ENCODE data around the gene LSM4.
A peak's percentile ranks its signal among the peaks of the same experiment; 100 is the strongest.

Gene LSM4

DNA sequence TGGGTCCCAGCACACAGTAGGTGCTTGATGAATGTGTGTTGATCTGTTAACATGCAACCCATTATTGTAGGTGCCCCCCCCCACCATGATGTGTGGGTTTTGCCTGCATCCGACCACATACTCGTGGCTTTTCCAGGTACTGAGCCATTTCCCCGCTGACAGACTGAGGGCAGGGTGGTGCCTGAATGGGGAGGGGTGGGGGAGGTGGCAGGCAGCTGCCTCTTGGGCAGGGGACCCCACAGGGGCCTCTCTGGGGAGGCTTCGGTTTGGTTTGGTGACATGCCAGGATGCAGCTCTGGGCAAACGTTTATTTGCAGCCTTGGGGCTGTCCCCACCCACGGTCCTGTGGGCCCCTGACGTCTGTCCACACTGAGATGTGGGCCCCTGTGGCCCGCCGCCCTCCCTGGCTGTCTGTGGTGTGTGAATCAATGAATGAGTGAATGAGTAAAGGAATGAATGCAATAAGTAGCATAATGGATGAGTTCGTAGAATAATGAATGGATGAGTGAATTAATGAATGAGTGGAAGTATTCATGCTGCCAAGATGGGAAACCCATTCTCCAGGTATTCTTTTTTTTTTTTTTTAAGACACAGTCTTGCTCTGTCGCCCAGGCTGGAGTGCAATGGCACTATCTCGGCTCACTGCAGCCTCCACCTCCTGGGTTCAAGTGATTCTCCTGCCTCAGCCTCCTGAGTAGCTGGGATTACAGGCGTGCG, 32.4 kb downstream of the LSM4 start:
- no peak for DNase-seq

DNA sequence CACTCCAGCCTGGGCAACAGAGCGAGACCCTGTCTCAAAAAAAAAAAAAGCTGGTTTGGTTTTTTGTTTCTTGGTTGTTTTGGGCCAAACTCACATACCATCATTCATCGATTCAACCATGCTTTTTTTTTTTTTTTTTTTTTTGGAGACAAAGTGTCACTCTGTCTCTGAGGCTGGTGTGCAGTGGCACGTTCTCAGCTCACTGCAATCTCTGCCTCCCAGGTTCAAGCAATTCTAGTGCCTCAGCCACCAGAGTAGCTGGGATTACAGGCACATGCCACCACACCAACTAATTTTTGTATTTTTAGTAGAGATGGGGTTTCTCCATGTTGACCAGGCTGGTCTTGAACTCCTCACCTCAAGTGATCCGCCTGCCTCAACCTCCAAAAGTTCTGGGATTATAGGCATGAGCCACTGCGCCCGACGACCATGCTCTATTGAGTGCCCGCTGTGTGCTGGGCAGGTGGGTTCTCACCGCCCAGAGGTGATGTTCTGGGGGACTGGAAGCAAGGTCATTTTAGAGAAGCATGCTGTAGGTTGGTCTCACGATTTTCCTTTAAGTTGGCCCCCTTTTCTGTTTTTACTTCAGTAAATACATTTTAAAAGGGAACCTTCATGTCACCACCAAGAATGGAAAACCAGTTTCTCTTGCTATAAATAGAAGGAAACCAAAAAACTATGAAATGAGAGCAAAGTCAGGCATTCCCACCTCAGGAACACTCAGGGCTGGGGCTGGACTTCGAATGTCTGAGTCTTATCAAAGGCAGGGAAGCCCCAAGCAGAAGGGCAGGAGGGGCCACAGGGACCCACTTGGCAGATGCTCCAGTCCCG, 33.2 kb downstream of the LSM4 start:
- DNase-seq = no peak

DNA sequence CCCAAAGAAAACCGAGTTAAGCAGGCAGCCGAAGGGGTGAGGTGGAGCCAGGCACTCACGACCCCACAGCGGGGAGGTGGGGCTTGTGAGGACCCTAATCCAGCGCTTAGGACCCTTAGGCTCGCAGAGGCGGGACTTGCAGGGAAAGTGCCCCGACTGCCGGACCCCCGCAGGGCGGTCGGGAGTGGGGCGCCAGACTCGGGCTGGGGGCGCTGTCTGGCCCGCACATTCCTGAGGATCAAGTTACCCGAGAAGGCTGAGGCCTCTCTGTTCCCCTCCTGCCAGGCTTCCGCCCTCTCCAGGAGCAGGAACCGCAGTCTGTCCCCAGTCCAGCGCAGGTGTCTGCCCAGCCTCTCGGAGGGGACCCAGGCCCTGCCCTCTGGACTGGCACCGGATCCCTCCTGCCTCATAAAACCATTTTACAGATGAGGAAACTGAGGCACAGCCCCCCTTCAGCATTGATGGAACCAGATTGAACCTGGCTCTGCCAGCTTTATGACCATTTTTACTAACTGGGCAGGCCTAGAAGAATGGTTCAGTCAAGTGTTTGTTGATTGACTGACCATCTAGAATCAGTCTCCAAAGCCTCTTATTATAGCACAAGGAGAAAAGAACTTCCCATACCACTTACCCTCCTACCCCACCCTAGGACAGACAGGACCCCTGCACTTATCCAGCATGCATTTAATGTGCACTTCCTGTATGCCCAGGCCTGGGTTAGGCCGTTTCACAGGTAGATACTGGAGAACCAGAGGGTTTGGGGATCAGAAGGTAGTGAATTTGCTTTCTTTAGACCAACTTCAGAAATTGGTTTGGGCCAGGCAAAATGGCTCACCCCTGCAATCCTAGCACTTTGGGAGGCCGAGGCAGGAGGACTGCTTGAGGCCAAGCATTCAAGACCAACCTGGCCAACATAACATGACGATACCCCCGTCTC, 34.8 kb downstream of the LSM4 start:
- DNase-seq = no peak

DNA sequence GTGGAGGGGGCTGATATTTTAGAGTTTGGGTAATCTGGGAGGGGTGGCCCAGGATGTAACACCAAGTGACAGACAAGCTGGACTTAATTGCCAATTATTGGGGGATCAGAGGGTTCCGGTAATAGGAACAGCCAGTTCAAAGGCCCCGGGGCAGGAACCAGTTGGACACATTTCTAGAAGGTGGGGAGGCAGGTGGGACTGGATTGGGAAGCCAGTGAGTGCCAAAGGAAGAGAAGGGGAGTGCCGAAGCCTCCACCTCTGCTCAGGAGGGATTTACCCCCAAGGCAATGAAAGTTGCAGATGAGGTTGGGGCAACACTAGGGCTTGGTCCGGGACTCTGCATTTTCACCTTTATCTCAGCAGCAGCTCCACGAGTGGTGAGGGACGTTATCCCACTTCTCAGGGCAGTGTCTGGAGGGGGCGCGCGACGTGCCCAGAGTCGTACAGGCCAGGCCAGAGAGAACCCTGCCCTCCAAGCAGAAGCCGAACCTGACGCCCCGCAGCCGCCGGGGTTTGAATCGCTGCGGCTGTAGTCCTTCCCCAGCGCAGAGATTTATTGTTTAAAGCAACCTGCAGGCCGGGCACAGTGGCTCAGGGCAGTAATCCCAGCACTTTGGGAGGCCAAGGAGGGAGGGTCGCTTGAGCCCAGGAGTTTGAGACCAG, 35.8 kb downstream of the LSM4 start:
- DNase-seq = no peak

DNA sequence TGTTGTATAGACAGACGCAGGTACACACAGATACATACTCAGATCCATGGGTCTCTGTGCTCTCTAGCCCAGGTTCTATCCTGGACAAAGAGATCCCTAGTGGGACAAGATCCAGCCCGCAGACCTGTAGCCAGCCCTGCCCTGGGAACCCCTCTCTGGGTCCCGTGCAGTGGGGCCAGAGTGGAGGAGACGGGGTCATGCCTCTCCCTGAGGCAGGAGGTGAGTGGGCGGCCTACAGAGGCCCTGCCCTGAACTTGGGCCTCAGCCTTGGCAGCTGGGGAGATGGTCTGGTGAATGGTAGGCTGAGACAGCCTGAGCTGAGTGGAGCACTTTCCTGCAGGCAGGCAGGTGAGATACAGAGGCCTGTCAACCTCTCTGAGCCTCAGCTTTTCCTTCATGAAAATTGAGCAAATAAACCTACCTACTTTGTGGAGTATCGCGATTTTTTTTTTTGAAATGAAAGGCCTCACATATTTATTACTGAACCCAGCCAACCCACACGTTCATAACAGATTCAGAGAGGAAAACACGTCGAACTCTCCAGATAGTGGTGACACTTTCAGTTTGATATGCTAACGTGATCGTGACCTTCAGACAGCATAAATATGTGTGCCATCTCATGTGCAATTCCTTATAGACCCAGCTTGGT, 38.0 kb downstream of the LSM4 start:
- DNase-seq = no peak

DNA sequence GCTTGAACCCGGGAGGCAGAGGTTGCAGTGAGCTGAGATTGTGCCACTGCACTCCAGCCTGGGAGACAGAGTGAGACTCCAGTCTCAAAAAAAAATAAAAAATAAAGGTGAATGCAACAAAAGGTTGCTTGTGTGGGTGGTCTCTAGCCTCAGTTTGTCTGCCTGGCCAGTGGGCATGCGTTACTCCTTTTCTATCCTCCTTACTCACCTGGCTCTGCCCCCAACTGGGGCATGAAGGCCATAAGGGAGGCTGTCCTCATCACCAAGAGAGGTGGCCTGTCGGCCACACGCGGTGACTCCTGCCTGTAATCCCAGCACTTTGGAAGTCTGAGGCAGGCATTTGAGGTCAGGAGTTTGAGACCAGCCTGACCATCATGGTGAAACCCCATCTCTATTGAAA, 39.5 kb downstream of the LSM4 start:
- DNase-seq = no peak

DNA sequence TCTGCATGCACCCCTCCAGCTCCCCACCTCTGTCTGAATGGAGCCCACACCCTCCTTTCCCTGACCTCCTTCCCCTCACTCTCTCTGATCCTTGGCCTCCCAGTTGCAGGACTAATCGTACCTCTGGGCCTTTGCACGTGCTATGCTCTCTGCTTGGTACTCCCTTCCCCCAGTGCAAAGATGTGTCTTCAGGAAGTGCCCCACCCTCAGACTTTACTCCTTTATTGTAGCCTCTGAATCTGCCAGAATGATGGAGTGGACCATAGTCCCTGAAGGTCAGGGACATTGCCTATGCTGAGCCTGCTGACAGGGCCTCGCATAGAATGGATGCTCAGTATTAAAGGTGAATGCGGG, 40.1 kb downstream of the LSM4 start:
- no peak for DNase-seq

DNA sequence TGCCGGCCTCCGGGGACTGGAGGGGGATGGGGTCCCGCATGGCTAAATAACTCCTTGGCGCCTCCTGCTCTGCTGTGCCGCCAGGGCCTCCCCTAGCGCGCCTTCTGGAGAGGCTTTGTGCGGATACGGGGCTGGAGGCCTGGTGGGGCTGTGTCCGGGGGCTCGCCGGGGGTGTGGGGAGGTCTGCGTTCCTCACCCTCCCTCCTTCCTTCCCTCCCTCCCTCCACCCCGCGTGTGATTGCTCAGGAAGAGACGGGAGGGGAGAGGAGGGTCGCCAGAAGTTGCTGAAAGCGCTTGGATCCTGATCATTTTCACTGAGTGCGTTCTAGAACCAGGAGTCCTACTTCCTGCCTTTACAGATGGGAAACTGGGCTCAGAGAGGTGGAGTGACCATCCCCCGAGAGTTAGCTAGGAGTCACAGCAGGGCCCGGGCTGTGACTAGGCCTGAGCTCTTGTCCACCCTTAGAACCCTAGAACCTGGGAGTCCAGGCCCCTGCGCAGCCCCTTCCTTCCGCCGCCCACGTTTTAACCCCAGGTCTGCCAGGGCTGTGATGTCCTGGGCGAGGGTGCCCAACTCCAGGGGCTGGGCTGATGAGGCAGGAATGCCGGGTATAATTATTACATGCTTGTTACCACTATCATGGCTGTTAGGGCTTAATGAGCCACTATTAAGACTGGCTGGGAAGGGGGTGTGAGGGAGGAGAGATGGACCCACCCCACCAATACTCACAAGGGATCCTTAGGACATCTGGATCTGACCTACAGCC, 40.7 kb downstream of the LSM4 start:
- DNase-seq = no peak

DNA sequence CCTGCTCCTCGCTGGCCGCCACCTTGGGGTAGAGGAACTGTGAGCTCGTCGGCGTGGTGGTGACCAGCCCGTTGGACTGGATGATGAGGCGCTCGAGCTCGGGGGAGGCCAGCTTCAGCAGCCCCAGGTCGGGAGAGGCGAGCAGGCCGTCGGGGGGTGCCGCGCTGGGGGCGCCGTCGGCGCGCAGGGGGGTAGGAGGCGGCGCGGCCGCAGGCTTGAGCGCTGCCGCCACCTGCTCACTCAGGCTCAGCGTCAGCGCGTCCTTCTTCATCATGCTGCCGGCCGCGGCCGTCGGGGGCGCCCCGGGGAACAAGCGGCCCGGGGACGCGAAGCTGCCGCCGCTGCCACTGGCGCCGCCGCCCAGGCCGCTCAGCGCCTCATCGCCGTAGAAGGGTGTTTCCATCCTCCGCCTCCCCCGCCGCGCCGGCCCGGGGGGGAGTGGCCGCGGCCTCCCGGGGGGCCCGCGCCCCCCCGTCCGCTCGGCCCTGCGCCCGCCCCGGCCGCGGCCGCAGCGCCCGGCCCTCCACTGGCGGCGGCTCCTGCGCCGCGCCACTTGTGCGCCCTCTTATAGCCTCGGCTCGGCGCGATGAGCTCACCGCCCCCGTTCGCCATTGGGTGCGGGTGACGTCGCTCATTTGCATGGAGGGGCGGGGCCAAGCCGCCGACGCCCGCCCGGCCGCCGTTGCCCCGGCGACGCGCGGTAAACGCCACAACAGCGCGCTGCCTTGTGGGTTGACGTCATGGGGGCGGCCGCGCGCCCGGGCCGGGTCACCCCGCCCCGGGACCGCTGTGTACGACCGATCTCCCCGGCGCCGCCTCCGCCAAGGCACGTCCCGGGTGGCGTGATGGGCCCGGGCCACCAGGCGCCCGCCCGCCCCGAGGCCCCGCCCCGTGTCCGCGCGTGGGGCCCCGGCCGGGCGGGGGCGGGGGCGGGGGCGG, 41.5 kb downstream of the LSM4 start, which contains the start of gene JUND:
TSS of gene JUND (minus strand) at position 541 of the 939 bp plus-strand sequence. CDS start at position 403, 138 bp downstream.
- peak; percentile 96 for DNase-seq

DNA sequence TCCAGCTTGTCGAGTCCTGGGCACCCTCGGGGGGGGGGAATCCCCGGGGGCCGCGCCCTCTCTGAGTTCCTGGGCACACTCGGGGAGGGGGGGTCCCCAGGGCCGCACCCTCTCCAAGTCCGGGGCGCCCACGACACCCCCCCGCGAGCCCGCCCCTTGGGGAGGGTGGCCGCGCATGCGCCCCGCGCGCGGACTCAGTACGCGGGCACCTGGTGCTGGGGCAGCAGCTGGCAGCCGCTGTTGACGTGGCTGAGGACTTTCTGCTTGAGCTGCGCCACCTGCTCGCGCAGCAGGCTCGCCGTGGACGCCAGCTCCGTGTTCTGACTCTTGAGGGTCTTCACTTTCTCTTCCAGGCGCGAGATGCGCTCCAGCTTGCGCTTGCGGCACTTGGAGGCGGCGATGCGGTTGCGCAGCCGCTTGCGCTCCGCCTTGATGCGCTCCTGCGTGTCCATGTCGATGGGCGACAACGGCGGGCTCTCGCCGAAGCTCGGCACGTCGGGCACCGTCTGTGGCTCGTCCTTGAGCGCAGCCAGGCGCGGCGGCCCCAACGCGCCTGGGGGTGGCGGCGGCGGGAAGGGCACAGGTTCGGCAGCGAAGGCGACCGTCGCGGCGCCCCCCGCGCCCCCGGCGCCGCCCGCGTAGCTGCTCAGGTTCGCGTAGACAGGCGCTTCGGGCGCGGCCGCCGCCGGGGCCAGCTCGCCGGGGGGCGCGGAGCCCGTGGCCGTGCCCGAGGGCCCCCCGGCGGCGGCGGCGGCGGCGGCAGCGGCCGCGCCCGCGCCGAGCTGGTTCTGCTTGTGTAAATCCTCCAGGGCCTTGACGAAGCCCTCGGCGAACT, 42.4 kb downstream of the LSM4 start:
- peak; percentile 83 for DNase-seq

DNA sequence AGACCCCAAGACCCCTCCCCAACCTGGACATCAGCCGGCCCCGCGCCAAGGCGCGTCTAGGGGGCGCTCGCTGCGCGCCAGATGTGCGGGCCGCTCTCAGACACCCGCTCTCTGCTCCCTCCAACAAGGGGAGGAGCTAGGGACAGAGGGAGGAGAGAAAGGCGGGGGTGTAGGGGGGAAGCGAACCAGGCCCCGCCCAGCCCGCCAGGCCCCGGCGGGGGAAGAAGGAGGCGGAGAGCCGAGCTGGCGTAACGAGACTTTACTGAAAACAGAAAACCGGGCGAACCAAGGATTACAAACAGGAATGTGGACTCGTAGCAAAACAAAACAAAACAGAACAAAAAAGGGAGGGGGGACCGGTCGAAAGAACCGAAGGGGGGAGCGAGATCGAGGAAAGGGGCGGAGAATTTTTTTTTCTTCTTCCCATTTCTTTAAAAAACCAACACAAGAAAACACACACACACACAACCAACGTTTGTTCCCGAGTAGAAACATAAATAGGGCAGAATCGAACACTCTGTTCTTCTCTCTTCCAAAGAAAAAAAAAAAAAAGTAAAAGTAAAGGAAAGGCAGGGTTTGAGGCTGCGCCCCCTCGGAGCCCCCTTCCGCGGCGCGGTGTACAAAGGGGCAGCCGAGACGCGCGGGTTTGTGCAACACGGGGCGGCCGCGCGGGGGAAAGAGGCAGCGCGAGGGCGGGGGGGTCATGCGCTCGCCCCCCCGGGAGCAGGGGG, 43.2 kb downstream of the LSM4 start:
- DNase-seq = peak; percentile 78

DNA sequence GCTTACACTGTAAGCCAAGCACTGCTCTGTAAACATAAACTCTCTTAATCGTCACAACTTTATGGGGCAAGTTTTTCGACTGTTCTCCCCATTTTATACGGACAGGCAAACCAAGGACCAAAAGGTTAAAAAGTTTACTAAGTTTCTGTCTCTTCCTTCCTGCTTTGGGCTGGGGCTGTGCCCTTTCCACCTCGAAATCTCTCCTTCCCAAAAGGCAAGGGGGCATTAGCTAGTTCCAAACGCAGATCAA, 43.7 kb downstream of the LSM4 start:
- no peak for DNase-seq

DNA sequence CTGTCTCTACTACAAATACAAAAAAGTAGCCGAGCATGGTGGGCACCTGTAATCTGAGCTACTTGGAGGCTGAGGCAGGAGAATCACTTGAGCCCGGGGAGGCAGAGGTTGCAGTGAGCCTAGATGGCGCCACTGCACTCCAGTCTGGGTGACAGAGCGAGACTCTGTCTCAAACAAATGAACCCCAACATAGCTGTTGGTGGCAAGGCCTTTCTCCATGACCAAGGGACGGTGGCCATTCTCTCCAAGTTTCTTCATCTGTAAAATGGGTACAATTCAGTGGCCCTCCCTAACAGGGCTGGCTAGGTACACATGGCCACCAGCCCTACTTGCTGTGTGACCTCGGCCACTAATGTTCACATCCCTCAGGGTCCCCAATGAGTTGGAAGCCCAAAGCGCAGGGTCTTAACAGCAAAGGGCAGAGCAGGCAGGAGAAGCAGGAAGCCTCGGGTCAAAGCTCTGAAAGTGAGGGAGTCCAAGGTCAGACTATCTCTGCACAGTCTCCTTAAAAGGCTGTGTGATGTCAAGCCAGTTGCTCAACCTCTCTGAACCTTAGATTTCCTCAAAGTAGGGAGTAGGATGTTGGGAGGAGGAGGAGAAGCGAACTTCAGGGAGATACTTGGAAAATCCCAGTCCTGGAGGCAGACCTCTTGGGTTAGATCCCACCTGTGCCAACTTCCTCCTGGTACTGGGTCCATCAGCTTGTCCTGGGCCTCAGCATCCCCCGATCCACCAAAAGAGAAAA, 44.2 kb downstream of the LSM4 start:
- DNase-seq = no peak

DNA sequence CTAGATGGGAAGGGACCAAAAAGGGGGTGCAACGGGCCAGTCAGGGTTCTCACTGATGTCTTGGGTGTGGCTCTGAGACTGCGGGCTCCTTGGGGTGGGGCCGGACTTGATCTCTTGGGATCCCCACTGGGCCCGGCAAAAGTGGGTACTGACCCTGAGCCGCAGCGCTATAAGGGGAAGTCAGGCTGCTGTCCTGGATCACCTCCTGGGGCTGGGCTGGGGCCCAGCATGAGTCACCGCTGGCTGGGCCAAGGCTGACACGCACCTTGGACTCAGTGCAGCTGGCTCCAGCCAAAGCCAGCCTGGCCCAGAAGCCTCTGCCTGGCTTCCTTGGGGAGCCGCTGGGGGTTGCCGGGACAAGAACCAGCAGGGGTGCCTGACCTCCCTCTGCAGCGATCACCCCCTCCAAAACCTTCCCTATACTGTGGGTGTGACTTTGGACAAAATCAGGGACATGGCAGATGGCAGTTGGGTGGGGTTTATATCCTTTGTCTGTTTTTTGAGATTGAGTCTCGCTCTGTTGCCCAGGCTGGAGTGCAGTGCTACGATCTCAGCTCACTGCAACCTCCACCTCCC, 48.0 kb downstream of the LSM4 start:
- no peak for DNase-seq

DNA sequence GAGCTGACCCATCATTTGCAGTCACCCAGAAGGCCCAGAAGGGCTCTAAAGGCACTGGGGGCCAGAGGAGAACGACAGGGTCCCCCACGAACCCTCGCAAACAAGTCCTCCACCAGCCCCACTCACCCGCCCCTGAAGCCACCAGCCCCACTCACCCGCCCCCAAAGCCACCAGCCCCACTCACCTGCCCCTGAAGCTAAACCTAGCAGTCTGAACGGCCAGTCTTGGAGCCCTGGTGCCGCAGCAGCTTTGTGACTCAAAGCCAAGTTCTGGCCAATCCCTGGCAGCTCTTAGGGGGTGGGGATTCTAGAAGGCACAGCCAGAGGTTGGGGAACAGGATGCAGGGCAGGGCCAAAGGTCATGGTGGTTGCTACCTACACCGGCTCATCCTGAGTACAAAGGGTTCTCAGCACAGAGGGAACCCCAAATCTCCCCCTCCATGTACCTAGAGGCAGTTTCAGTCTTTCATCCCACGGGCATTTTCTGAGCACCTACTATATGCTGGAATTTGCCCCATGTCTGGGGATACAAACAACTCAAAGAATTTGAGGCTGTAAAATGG, 48.6 kb downstream of the LSM4 start, which contains the start of gene IQCN:
TSS of gene IQCN (minus strand) at position 234 of the 562 bp plus-strand sequence. CDS start 4,974 bp downstream, outside the sequence.
- no peak for DNase-seq

DNA sequence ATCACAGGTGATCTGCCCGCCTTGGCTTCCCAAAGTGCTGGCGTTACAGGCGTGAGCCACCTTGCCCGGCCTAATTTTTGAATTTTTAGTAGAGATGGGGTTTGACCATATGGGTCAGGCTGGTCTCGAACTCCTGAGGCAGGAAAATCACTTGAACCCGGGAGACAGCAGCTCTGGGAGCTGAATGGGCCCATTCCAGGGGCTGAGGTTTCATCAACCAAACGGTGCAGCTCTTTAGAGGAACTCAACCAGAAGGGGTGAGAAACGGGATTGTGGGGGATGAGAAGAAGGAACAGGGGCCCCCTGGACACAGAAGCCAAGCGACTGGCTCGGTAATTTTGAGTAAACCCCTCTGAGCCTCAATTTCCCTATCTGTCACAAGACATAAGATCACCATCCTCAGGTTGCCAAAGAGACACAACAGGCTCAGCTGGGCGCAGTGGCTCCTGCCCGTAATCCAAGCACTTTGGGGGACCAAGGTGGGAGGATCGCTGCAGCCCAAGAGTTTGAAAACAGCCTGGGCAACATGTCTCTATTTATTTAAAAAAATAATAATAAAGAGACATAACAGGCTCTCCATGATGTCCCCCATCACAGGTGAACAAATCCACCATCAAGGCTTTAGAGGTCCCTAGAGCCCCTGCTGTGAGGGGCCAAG, 49.2 kb downstream of the LSM4 start:
- DNase-seq = no peak

DNA sequence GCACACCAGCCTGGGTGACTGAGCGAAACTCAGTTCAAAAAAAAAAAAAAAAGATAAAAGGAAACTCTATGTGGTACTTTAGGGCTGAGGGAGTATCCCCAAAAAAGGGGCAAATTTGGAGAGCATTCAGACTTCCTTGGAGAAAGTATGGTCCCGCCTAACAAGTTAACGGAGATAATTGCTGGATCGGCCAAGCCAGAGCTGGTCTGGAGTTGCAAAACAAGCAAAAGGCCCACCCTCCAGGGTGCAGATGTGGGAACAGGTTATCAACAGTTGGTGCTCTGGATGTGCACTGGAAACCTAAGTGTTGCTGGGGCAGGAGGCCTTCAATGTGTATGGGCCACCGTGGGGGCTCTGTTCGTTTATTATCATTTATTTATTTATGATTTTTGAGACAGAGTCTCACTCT, 51.4 kb downstream of the LSM4 start:
- no peak for DNase-seq
